Measurements from ENCODE around the gene SMAD4. TPM values are rescaled to one million over a fixed set of nuclear protein-coding genes. Genes with fewer than 3 reads are reported as not detected.
"Not testable (repeated sequence)": the region's sequence is repeated elsewhere in the genome, so short reads cannot be mapped to it uniquely, and the experiment has no call there.

Gene SMAD4
- total RNA-seq, 6 donors from 2014 or later = 94.7 to 140 (median 107) TPM

DNA sequence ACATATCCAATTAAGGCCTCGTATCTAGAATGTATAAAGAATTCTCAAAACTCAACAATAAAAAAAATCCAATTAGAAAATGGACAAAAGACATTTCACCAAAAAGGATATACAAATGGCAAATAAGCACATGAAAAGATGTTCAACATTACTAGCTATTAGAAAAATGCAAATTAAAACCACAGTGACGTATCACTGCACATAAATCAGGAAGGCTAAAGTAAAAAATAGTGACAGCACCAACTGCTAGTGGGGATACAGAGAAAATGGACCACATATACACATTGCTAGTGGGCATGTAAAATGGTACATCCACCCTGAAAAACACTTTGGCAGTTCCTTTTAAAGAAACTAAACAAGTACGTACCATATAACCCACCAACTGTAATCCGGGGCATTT is 59.7 kb downstream of the SMAD4 start:
- no peak overlapping the region for H3K27ac ChIP-seq
- H3K4me1 ChIP-seq = peaks cover 0 to 2% (median 0%) of the 10 kb centered on the region in 4 donors
- H3K9me3 ChIP-seq = peaks cover 0 to 9% (median 4%) of the 10 kb centered on the region in 4 donors
- H3K36me3 ChIP-seq = peaks cover 0 to 11% (median 8%) of the 10 kb centered on the region in 4 donors
- WGBS, 2 donors = 91 to 96% methylated on average over 4 of the region's 4 CpGs
- TF ChIP-seq POLR2AphosphoS5 (IDR thresholded peaks at IDR 0.05) (no peak), EP300 (IDR thresholded peaks at IDR 0.05) (no peak)
- H3K27me3 ChIP-seq = no peaks in the 10 kb centered on the region
- DNase-seq = no peak
- no peak for ATAC-seq (ENCODE audit: low FRiP score in 2 of 2)
- no peak overlapping the region for H3K4me3 ChIP-seq

DNA sequence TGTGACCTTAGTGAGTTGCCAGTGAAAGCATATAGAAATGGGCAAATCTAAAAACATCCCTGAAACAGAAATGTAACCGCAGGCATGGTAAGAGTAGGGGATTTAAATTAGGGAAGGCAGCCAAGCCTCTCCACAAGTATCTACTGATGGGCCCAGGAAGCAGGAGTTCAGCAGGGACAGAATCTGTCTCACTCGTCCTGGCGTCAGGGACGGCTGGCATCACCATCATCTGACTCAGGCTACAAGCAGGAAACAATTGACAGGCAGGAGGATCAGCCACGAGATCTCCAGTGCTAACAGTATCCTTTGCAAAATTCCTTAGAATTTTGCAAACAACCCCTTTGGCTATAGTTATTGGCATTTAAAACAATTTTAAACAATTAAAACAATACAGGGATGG is 61.3 kb downstream of the SMAD4 start:
- no peak overlapping the region for H3K27ac ChIP-seq
- H3K4me3 ChIP-seq = no peak overlapping the region
- no peak for DNase-seq
- H3K27me3 ChIP-seq = no peaks in the 10 kb centered on the region
- ATAC-seq (ENCODE audit: low FRiP score in 2 of 2) = no peak
- peaks cover 0 to 9% (median 4%) of the 10 kb centered on the region in 4 donors for H3K9me3 ChIP-seq
- TF ChIP-seq POLR2AphosphoS5 (IDR thresholded peaks at IDR 0.05) = no peak
- no peak for TF ChIP-seq POLR2A (IDR thresholded peaks at IDR 0.05)
- H3K4me1 ChIP-seq = peaks cover 0 to 2% (median 0%) of the 10 kb centered on the region in 4 donors
- WGBS, 2 donors = 61 to 73% methylated on average over 5 of the region's 5 CpGs
- H3K36me3 ChIP-seq = no peaks in the 10 kb centered on the region

DNA sequence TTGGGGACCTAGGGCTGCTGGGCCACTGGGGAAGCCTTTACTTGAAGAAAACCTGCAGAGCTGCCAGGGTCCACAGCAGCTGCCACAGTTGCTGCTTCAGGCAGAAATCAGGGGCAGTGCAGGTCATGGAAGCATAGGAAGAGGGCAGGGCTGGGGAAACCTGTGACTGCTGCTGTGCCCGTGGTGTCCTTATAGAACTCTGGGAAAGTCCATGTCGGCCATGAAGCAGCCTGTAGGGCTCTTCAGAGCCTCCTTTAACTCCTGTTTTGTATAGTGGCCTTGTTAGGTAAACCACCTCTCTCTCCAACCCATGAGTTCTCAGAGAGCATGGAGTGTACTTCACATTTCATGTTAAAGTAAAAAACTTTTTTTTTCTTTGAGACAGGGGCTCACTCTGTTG is 62.1 kb downstream of the SMAD4 start:
- TF ChIP-seq, protein P1, sequence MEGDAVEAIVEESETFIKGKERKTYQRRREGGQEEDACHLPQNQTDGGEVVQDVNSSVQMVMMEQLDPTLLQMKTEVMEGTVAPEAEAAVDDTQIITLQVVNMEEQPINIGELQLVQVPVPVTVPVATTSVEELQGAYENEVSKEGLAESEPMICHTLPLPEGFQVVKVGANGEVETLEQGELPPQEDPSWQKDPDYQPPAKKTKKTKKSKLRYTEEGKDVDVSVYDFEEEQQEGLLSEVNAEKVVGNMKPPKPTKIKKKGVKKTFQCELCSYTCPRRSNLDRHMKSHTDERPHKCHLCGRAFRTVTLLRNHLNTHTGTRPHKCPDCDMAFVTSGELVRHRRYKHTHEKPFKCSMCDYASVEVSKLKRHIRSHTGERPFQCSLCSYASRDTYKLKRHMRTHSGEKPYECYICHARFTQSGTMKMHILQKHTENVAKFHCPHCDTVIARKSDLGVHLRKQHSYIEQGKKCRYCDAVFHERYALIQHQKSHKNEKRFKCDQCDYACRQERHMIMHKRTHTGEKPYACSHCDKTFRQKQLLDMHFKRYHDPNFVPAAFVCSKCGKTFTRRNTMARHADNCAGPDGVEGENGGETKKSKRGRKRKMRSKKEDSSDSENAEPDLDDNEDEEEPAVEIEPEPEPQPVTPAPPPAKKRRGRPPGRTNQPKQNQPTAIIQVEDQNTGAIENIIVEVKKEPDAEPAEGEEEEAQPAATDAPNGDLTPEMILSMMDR (IDR thresholded peaks at IDR 0.05) = no peak
- TF ChIP-seq POLR2AphosphoS5 (IDR thresholded peaks at IDR 0.05) (no peak), POLR2A (IDR thresholded peaks at IDR 0.05) (no peak)
- peak in 1 of 2 donors; percentile 27 for DNase-seq
- Histone ChIP-seq H3K4me1 (peaks cover 0 to 2% (median 0%) of the 10 kb centered on the region in 4 donors), H3K36me3 (no peaks in the 10 kb centered on the region), H3K9me3 (peaks cover 0 to 9% (median 4%) of the 10 kb centered on the region in 4 donors), H3K27me3 (no peaks in the 10 kb centered on the region), H3K27ac (no peak overlapping the region), H3K4me3 (no peak overlapping the region)
- peak in 1 of 2 donors; percentile 66 for ATAC-seq (ENCODE audit: low FRiP score in 2 of 2)
- WGBS, 2 donors = 43 to 60% methylated on average over 2 of the region's 2 CpGs

GRCh38 chr18:51092967-51093366 is 63.0 kb downstream of the SMAD4 start:
- DNase-seq; H3K9me3 ChIP-seq; ATAC-seq (ENCODE audit: low FRiP score in 2 of 2); H3K36me3 ChIP-seq; H3K27me3 ChIP-seq; H3K27ac ChIP-seq; H3K4me1 ChIP-seq; H3K4me3 ChIP-seq: not testable (repeated sequence)
- 100% methylated on average over 1 of the region's 1 CpG for WGBS, 2 donors

GRCh38 chr18:51097021-51097822 is 67.2 kb downstream of the SMAD4 start:
- Histone ChIP-seq H3K27ac (no peak overlapping the region), H3K4me1 (peaks cover 0 to 2% (median 0%) of the 10 kb centered on the region in 4 donors), H3K9me3 (no peaks in the 10 kb centered on the region), H3K36me3 (no peaks in the 10 kb centered on the region), H3K4me3 (no peak overlapping the region), H3K27me3 (no peaks in the 10 kb centered on the region)
- ATAC-seq (ENCODE audit: low FRiP score in 2 of 2) (no peak), DNase-seq (no peak)
- 67 to 80% methylated on average over 6 of the region's 6 CpGs for WGBS, 2 donors
- TF ChIP-seq POLR2A (IDR thresholded peaks at IDR 0.05) (no peak), POLR2AphosphoS5 (IDR thresholded peaks at IDR 0.05) (no peak), EP300 (IDR thresholded peaks at IDR 0.05) (no peak)
- TF ChIP-seq, protein P1 (IDR thresholded peaks at IDR 0.05) = no peak

DNA sequence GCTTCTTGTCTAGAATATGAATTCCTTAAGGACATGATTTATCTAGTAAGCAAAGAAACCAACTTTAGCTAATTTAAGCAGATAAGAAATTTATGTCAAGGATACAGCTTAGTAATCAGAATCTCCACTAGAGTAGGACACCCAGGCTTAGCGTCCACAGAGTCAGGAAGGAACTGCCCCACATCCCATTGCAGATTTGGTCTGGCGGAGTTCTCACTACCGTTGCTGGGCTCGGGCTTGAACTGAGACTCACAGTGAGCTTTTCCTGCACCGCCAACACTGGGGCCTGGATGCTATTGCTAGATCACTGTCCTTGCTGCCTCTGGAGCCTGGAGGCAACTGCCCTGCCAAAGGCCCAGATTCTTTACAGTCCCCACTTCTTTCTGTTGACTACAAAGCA is 68.1 kb downstream of the SMAD4 start:
- no peaks in the 10 kb centered on the region for H3K9me3 ChIP-seq
- H3K4me3 ChIP-seq = no peak overlapping the region
- H3K27ac ChIP-seq = no peak overlapping the region
- 81 to 87% methylated on average over 4 to 5 of the region's 5 CpGs for WGBS, 2 donors
- H3K36me3 ChIP-seq = no peaks in the 10 kb centered on the region
- H3K4me1 ChIP-seq = no peaks in the 10 kb centered on the region
- DNase-seq = no peak
- TF ChIP-seq EP300 (IDR thresholded peaks at IDR 0.05) = no peak
- TF ChIP-seq POLR2A (IDR thresholded peaks at IDR 0.05) = no peak
- no peak for TF ChIP-seq POLR2AphosphoS5 (IDR thresholded peaks at IDR 0.05)
- TF ChIP-seq, protein P1 (IDR thresholded peaks at IDR 0.05) = no peak
- ATAC-seq (ENCODE audit: low FRiP score in 2 of 2) = no peak
- no peaks in the 10 kb centered on the region for H3K27me3 ChIP-seq
